OCI-LY1 (cell line): ENCODE measurements around the gene FYN.

ENCODE experiments used
- H2AFZ ChIP-seq: fragments of 200-600 bp; sonication (generic), shearing (Covaris generic); 2 replicates; pipeline ENCODE4 v1.6.0; 2014; ENCODE audit warnings: antibody characterized with exemption, mild to moderate bottlenecking, low read length
- H3F3A ChIP-seq: fragments of 200-600 bp; sonication (generic), shearing (Covaris generic); 2 replicates; pipeline ENCODE4 v1.6.0; 2014; ENCODE audit warnings: mild to moderate bottlenecking, antibody characterized with exemption, low read length, moderate library complexity; ENCODE audit not compliant: insufficient read depth
- H3K27ac ChIP-seq: fragments of 200-600 bp; sonication (generic); 2 replicates; pipeline ENCODE4 v1.5.1; 2014; ENCODE audit warnings: low read length, mixed run types, mild to moderate bottlenecking, low read depth; ENCODE audit not compliant: poor library complexity, severe bottlenecking
- H3K27me3 ChIP-seq: fragments of 200-600 bp; sonication (generic); 2 replicates; pipeline ENCODE4 v1.6.0; 2014; ENCODE audit warnings: antibody characterized with exemption, mild to moderate bottlenecking, low read length, moderate library complexity; ENCODE audit not compliant: insufficient read depth
- H3K36me3 ChIP-seq: fragments of 200-600 bp; sonication (generic); 2 replicates; pipeline ENCODE4 v1.6.1; 2014; ENCODE audit warnings: mild to moderate bottlenecking, antibody characterized with exemption, low read length, moderate library complexity, mixed read lengths; ENCODE audit not compliant: insufficient read depth
- H3K4me1 ChIP-seq: fragments of 200-600 bp; sonication (generic); 2 replicates; pipeline ENCODE4 v1.5.1; 2014; ENCODE audit warnings: mild to moderate bottlenecking, low read length, moderate library complexity; ENCODE audit not compliant: insufficient read depth, severe bottlenecking
- H3K4me2 ChIP-seq: fragments of 200-600 bp; sonication (generic), shearing (Covaris generic); 2 replicates; pipeline ENCODE4 v1.6.1; 2014; ENCODE audit warnings: low read length
- H3K4me3 ChIP-seq: fragments of 200-600 bp; sonication (generic); 2 replicates; pipeline ENCODE4 v1.5.1; 2014; ENCODE audit warnings: low read length, low read depth, mild to moderate bottlenecking, mixed read lengths; ENCODE audit not compliant: poor library complexity, severe bottlenecking
- H3K79me2 ChIP-seq: fragments of 200-600 bp; shearing (Covaris generic); 2 replicates; pipeline ENCODE4 v1.6.1; 2016; ENCODE audit warnings: mixed run types, low read length, mixed read lengths; ENCODE audit not compliant: insufficient read depth
- H3K9ac ChIP-seq: fragments of 200-600 bp; sonication (generic), shearing (Covaris generic); 2 replicates; pipeline ENCODE4 v1.6.1; 2014; ENCODE audit warnings: mild to moderate bottlenecking, low read length, mixed read lengths
- H3K9me2 ChIP-seq: fragments of 200-600 bp; sonication (generic), shearing (Covaris generic); 2 replicates; pipeline ENCODE4 v1.6.1; 2014; ENCODE audit warnings: low read depth, mild to moderate bottlenecking, low read length, mixed read lengths
- H3K9me3 ChIP-seq: fragments of 200-600 bp; shearing (Covaris generic); 2 replicates; pipeline ENCODE4 v1.6.1; 2014; ENCODE audit warnings: low read length, mixed read lengths
- H4K20me1 ChIP-seq: fragments of 200-600 bp; sonication (generic), shearing (Covaris generic); 2 replicates; pipeline ENCODE4 v1.6.0; 2016; ENCODE audit warnings: mild to moderate bottlenecking, low read length; ENCODE audit not compliant: insufficient read depth
- EZH2 ChIP-seq: fragments of 200-600 bp; sonication (generic), shearing (Covaris generic); IDR thresholded peaks from 2 replicates; pipeline ENCODE4 v1.8.0; 2017; ENCODE audit warnings: borderline replicate concordance, mixed run types, mild to moderate bottlenecking, antibody characterized with exemption, low read length, moderate library complexity, mixed read lengths
- TF ChIP-seq, protein P1 (sequence below): fragments of 200-600 bp; sonication (generic), shearing (Covaris generic); IDR thresholded peaks from 2 replicates; pipeline ENCODE4 v1.5.1; 2017; ENCODE audit warnings: mild to moderate bottlenecking, antibody characterized with exemption, low read length, moderate library complexity, mixed read lengths

FYN gene

DNA sequence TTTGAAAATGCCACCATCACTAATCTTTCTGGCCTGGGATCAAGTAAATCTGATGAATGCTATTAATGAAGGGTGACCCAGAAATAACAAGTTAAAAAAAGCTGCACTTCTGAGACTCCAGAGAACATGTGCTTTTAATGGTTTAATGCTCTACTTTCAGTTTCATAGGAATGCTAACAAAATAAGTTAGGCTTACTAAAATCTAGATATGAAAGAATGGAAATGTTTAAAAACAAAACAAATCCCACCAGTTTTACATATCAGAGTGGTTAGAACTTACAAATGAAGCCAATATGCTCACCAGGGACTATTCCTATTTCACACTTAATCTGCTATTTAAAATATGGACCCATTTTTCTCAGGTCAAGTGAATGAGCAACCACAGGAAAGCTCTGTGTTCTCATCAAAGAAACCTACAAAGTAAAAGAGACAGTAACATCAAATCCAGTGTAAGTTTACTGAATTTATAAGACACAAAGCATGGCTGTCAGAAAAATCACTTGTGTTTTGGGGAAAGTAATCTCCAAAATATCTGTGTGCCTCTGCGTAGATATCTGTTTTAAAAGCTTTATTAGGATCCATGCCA lies 40.3 kb downstream of the FYN start:
- no peak for TF ChIP-seq EZH2
- TF ChIP-seq, protein P1, sequence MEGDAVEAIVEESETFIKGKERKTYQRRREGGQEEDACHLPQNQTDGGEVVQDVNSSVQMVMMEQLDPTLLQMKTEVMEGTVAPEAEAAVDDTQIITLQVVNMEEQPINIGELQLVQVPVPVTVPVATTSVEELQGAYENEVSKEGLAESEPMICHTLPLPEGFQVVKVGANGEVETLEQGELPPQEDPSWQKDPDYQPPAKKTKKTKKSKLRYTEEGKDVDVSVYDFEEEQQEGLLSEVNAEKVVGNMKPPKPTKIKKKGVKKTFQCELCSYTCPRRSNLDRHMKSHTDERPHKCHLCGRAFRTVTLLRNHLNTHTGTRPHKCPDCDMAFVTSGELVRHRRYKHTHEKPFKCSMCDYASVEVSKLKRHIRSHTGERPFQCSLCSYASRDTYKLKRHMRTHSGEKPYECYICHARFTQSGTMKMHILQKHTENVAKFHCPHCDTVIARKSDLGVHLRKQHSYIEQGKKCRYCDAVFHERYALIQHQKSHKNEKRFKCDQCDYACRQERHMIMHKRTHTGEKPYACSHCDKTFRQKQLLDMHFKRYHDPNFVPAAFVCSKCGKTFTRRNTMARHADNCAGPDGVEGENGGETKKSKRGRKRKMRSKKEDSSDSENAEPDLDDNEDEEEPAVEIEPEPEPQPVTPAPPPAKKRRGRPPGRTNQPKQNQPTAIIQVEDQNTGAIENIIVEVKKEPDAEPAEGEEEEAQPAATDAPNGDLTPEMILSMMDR = no peak
- no peaks in the 10 kb centered on the region for H3K79me2 ChIP-seq
- no peaks in the 10 kb centered on the region for H3F3A ChIP-seq
- H3K27ac ChIP-seq = no peak overlapping the region
- no peak overlapping the region for H3K4me2 ChIP-seq
- no peaks in the 10 kb centered on the region for H3K9me2 ChIP-seq
- no peaks in the 10 kb centered on the region for H3K9me3 ChIP-seq
- H4K20me1 ChIP-seq = no peaks in the 10 kb centered on the region
- no peaks in the 10 kb centered on the region for H3K27me3 ChIP-seq
- no peak overlapping the region for H3K4me3 ChIP-seq
- no peak overlapping the region for H3K9ac ChIP-seq
- H2AFZ ChIP-seq = no peak overlapping the region
- no peaks in the 10 kb centered on the region for H3K4me1 ChIP-seq
- no peaks in the 10 kb centered on the region for H3K36me3 ChIP-seq

DNA sequence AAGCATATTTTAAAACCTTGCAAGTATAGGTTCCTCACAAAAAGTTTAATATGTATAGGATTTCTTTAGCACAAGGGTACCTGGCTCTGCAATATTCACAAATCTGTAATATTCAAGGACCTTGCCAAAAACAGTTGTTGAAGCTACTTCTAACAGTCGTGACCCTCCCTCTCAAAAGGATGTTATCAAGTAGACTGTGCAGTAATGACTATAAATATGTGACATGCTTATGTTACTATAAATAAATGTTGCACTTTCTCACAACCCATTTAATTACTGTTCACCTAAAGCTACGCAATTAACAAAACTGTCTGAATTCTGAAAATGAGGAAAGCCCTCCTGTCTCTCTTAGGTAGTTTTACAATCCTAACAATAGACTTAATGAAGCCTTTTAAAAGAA lies 41.8 kb downstream of the FYN start:
- H3K4me1 ChIP-seq = no peaks in the 10 kb centered on the region
- no peak overlapping the region for H2AFZ ChIP-seq
- H3K9ac ChIP-seq = no peak overlapping the region
- H3K4me2 ChIP-seq = no peak overlapping the region
- no peaks in the 10 kb centered on the region for H3K9me3 ChIP-seq
- no peaks in the 10 kb centered on the region for H3K9me2 ChIP-seq
- H3K79me2 ChIP-seq = no peaks in the 10 kb centered on the region
- no peaks in the 10 kb centered on the region for H3K27me3 ChIP-seq
- no peaks in the 10 kb centered on the region for H3F3A ChIP-seq
- no peak overlapping the region for H3K4me3 ChIP-seq
- H3K27ac ChIP-seq = no peak overlapping the region
- TF ChIP-seq, protein P1 = no peak
- H3K36me3 ChIP-seq = no peaks in the 10 kb centered on the region
- H4K20me1 ChIP-seq = no peaks in the 10 kb centered on the region; the same call in 1 of the 2 replicates

DNA sequence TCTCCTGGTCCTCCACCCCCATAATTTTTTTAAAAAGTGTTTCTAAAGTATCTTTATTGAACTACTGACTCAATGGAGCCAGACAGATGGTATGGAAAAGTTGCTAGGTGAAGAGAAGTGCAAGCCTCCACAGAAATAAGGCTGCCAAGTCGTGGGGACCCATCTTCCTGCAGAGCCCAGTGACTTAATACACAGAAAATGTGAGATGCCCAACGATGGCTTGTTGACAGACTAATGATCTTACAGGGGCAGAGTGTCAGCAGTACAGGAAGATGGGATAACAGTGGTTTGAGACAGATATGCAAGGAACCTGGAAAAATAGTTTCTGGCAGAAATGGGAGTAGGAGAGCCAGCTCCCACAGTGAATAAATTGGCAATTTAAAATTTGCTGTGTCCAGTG lies 43.3 kb downstream of the FYN start:
- Histone ChIP-seq H3K9ac (no peak overlapping the region), H3K4me2 (no peak overlapping the region), H3K36me3 (no peaks in the 10 kb centered on the region), H3K9me2 (no peaks in the 10 kb centered on the region), H3K9me3 (no peaks in the 10 kb centered on the region), H2AFZ (no peak overlapping the region), H3K27me3 (no peaks in the 10 kb centered on the region), H3F3A (no peaks in the 10 kb centered on the region), H4K20me1 (no peaks in the 10 kb centered on the region; the same call in 1 of the 2 replicates), H3K4me3 (no peak overlapping the region), H3K79me2 (no peaks in the 10 kb centered on the region), H3K4me1 (no peaks in the 10 kb centered on the region), H3K27ac (no peak overlapping the region)
- TF ChIP-seq, protein P1 = no peak
- no peak for TF ChIP-seq EZH2
